CD4-positive, alpha-beta T cell treated with Interleukin-12 subunit alpha and Interleukin-12 subunit beta, for 1 hour (primary cell): ENCODE measurements around the gene LIN7B.

Experiments
- DNase-seq: peaks from one replicate; pipeline ENCODE4 v3.0.0-alpha.2; 2020

The LIN7B gene, protein sequence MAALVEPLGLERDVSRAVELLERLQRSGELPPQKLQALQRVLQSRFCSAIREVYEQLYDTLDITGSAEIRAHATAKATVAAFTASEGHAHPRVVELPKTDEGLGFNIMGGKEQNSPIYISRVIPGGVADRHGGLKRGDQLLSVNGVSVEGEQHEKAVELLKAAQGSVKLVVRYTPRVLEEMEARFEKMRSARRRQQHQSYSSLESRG

DNA sequence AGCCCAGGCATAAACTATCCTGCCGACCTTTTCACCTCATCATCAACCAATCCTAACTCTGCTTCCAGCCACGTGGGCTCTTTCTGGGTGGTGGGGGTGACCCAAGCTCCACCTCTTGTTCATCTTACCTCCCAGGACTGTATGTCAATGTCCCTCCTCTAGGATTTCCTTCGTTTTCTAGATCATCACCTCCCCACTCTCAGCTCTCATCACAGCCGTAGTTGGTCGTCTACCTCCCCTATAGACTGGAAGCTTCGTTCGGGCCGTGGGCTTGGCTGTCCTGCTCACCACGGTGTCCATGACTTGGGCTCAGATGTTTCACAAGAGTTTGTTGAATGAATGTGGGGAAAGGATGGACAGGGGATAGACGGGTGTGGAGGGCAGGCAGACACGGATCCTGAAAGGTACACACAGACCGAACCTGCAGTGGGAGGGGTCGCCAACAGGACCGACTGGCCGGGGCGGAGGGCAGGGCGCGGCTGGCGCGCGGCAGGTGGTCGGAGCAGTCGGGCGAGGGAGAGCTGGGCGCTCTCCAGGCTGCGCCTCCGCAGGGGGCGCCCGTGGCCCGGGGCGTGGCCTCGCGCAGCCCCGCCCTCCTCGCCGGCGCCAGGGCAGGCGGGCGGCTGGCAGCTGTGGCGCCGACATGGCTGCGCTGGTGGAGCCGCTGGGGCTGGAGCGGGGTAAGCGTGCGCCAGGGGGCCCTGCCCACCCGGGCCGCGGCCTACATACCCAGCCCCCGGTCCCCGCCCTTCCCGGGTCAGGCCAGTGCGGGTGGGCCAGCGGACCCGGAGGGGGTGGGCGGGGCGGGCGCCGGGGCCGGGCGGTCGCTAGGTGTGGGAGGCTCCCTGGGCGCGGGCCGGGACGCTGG, at the start of gene LIN7B:
TSS of gene LIN7B (plus strand) at position 609 of the 868 bp plus-strand sequence. CDS start at position 644, 35 bp downstream.
- DNase-seq, result peak; percentile 84

DNA sequence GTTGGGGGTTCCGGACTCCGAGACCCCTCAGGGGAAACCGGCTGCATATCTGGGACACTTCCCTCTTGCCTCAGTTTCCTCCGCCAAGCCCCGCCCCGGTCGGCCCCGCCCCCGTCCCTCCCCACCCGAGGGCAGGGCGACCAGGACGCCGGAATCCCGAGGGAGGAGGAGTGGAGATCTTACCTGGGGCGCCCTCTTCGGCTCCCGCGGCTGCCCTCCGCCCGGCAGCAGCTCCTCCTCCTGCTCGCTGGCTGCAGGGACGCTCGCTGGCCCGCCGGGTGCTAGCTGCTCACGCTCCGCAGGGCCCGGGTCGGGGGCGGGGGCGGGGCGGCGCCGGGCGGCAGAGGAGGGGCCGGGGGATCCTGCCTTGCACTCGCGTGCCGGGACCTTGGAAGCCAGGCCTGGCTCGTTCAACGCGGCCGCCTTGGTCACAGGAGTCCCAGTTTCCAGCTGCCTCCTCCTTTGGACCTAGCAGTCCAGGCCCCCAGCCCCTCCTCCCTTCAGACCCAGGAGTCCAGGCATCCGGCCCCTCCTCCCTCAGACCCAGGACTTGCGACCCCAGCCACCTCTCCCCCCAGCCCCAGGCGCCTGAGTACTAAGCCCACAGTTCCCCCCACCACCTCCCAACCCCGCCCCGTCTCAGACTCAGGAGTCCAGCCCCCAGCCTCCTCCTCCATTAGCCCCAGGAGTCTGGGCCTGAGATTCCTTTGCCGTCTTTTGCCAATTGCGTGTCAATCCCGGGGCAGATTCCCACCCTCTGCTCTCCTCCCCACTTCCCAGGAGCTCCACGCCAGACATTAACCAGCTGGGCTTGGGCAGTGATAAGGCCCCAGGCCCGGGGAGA, 49.2 kb upstream of the LIN7B start, which contains the start of gene NTF4:
TSS of gene NTF4 (minus strand) at position 51 of the 844 bp plus-strand sequence. CDS start 2,821 bp downstream, outside the sequence.
- DNase-seq, result no peak

DNA sequence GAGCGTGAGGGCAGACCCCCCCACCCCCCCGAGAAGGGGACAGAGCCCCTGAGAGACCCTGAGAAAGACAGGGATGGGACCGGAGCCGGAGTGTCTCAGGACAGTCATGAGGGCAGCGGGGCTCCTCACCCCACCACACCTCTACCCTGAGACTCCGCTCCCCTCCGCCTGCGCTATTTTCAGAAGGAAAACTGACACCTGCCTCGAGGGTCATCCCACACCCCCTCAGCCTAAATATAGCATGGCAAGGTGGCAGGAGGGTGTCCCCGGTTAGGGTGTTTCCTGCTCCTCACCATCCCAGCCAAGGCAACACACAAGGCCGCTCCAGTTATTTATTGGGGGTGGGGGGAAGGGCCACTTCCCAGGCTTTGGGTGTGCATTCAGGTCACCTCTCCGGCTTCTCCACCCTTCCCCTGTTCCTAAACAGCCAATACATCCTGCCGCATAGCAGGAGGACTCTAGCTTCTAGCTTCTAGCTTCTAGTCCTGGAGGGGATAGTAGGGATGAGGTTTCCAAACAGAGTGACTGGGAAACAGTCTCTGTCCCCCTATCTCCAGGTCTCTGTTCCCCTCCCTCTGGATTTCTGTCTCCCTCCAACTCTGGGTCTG, 48.2 kb upstream of the LIN7B start:
- DNase-seq, result no peak

DNA sequence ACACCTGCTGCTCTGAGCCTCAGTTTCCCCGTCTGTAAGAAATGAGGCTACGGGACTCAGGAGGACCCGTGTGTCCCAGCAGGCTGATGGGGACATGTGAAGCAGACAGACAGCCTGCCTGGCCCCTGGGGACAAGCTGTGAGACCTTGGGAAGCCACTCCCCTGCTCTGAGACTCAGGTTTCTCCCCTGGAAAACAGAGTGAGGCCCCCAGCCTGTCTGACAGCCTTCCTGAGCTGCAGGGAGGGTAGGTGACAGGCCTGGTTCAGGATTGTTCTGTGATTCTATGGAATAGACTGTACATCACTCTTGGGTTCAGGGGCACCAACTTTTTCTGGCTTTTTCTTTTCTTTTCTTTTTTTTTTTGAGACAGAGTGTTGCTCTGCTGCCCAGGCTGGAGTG, 46.6 kb upstream of the LIN7B start:
- DNase-seq, result no peak

DNA sequence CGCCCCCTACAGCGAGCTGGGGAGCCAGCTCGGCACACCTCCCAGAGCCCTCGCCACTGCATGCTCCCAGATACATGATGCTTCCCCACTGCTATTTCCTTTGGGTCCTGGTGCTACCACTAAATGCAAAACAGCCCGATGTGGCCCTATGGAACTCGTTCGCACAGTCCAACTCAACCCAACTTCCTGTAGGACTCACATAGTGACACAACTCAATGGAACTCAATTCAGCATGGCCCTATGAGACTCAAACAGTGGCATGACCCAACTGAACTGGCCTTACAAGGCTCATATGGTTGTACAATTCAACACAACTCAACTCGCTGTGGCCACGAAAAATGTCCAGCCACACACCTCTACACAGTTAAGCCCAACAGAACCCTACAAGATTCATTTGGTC, 45.1 kb upstream of the LIN7B start:
- DNase-seq, result no peak

DNA sequence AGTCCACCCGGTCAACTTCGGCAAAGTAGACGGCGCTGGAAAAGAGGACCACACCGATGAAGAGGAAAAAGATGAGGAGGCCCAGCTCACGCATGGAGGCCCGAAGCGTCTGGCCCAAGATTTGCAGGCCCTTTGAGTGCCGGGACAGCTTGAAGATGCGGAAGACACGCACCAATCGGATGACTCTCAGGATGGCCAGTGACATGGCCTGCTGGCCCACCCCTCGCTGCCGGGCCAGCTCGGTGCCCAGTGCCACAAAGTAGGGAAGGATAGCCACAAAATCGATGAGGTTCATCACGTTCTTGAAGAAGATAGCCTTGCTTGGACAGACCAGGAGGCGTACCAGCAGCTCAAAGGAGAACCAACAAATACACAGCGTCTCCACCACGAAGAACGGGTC, 43.8 kb upstream of the LIN7B start:
- no peak for DNase-seq

DNA sequence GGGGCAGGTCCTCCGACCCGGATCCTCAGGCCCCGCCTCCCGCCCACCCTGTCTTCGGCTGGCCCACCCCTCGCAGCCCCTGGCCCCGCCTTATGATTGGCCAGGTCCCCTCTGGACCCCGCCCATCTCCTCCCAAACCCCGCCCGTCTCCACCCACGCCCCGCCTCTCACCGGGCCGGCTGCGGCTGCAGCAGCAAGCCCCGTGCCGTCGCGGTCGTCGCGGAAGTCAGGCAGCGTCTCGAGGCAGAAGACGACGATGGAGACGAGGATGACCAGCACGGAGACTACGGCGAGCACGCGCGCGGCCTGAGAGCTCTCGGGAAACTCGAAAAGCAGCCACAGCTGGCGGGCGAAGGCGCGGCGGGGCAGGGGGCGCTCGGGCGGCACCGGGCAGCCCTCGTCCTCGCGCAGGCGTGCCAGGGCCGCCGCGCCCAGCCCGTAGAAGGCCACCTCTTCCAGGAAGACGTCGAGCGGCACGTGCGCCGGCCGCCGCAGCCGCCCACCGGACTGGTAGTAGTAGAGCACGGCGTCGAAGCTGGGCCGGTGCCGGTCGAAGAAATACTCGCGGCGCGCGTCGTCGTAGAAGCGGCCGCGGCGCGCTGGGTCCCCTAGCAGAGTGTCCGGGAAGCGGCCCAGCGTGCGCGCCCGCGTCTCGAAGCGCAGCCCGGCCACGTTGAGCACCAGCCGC, 42.2 kb upstream of the LIN7B start:
- DNase-seq, result no peak

DNA sequence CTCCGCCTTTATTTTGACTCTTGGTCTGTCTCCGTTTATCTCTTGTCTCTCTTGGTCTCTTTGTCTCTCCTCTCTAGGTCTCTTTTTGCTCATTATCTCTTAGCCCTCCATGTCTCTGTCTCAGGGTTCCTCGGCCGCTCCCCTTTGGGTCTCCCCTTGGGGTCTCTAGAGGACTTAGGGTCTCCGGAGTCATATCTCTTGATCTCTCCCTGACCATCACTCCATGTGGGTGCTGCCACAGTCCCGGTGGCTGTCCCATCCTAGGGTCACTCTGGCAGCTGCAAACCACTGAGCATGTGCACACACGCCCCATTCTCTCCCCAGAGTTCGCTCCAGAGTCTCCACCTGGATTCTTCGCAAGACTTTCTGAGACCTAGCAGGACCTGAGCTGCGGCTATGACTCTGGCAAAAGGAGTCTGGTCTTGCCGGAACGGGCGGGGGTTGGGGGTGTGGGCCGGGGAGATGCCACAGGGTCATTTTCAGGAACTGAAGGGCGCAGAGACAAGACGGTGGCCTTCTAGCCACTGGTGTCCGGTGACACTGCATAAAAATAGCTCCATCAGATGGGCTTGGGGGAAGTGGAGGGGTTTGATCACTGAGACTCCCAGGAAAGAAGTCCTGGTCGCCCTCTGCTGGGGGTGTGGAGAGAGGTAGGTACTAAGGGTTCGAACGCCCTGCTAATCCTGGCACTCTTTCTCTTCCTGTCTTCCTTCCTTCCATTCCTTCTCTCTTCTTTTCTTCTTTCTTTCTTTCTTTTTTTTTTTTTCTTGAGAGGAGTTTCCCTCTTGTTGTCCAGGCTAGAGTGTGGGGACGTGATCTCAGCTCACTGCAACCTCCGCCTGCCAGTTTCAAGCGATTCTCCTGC, 40.4 kb upstream of the LIN7B start:
- no peak for DNase-seq

DNA sequence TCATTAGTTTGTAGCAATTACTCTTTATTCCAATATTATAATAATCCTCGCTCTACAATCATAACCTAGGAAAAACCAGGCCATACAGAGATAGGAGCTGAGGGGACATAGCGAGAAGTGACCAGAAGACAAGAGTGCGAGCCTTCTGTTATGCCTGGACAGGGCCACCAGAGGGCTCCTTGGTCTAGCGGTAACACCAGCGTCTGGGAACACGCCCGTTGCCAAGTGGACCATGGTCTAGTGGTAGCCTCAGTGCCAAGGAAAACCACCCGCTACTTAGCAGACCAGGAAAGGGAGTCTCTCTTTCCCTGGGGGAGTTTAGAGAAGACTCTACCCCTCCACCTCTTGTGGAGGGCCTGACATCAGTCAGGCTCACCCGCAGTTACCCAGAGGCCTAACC, 39.3 kb upstream of the LIN7B start:
- DNase-seq, result peak; percentile 19

GRCh38 chr19:49080392-49080791, 33.8 kb upstream of the LIN7B start:
- no peak for DNase-seq

DNA sequence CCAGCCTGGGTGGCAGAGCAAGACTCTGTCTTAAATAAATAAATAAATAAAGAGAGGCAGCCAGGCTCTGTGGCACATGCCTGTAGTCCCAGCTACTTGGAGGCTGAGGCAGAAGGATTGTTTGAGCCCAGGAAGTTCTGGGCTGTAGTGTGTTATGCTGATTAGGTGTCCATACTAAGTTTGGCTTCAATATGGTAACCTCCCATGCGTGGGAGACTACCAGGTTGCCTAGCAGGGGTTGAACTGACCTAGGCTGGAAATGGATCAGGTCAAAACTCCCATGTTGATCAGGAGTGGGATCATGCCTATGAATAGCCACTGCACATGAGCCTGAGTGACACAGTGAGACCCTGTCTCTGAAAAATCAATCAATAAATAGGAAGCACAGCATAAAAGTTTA, 32.9 kb upstream of the LIN7B start:
- no peak for DNase-seq

DNA sequence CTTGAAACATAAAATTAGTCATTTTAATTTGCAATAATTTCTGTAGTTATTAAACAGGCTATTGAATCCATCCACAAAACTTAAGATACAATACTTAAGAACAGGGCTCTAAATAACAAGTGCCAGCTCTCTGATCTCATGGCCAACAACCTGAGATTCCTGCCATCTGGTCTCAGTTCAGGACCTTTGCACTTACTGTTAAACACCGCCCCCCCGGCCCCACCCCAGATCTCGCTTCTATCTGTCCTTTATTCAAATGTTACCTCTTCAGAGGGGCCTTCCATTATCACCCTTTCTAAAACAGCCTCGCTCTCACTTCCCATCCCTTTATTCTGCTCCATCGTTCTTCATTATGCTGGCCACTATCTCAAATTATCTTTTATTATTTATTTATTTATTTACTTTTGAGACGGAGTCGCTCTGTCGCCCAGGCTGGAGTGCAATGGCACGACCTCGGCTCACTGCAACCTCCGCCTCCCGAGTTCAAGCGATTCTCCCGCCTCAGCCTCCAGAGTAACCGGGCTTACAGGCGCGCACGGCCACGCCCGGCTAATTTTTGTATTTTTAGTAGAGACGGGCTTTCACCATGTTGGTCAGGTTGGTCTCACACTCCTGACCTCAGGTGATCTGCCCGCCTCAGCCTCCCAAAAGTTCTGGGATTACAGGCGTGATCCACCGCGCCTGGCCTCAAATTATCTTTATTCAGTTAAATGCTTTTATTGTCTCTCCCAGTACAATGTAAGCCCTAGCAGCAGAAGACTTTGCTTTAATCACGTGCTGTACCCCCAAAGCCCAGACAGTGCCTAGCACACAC, 29.8 kb upstream of the LIN7B start:
- no peak for DNase-seq

DNA sequence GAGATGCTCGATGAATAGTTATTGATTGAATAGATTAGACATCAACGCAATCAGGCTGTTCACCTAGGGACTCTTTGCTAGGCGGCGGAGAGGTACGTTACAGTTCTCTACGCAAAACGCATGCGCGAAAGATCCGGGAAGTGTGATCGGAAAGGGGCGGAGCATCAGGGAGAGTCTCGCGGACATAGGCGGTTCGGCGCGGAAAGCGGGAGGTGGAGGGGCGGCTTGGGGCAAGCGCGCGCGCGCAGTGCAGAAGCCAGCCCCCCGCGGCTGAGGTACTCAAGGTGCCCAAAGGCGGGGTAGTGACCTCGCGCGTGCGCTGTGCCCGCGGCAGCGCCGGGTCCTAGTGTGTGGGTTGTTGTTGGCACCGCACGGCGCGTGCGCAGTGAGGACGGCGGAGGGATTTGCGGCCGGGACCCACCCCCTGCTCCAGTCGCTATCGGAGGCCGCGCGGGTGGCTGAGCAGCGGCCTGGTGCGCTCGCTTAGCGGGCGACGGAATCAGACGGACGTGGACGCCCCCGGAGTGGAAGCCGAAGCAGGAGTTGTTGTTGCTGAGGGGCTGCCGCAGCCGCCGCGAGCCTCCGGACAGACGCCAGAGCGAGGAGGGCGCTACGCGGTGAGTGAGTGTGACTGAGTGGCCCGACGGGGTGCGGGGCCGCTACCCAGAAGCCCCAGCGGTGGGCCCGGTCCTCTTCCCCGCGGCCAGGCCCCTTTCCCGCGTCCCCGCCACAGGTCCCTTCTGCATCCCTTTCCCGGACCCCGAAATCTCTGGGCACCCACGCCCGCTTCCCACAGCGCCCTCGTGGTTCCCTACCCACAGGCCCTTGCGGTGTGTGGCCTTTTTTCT, 28.9 kb upstream of the LIN7B start, which contains the start of gene SNRNP70:
TSS of gene SNRNP70 (plus strand) at position 432 of the 848 bp plus-strand sequence. CDS start 964 bp downstream, outside the sequence.
- DNase-seq, result peak; percentile 100

GRCh38 chr19:49085868-49086232, 28.3 kb upstream of the LIN7B start:
- no peak for DNase-seq

- DNase-seq, result no peak
These were observed 27.9 kb upstream of the LIN7B start for GRCh38 chr19:49086296-49086695.

GRCh38 chr19:49091391-49092038, 22.7 kb upstream of the LIN7B start:
- DNase-seq, result no peak

DNA sequence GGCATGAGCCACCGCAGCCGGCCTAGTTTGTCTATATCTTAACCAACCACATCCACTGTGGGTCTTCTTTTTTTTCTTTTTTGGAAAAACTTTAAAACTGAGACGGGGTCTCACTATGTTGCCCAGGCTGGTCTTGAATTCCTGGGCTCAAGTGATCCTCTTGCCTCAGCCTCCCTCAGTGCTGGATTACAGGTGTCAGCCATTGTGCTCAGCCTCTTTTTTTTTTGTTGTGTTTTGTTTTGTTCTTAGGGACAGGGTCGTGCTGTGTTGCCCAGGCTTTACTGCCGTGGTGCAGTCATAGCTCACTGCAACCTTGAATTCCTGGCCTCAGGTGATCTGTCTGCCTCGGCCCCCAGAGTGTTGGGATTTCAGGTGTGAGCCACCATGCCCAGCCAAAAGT, 21.5 kb upstream of the LIN7B start:
- no peak for DNase-seq
